Activated T-cell treated with anti-CD3 and anti-CD28 coated beads, Interleukin-2, amount 50 U/mL, for 48 hours (primary cell): Measurements from ENCODE around the gene KCNQ1.

Experiments used
- DNase-seq, 2 experiments: peaks; one replicate each; pipeline ENCODE4 v3.0.0-alpha.2; 2020

Gene KCNQ1

DNA sequence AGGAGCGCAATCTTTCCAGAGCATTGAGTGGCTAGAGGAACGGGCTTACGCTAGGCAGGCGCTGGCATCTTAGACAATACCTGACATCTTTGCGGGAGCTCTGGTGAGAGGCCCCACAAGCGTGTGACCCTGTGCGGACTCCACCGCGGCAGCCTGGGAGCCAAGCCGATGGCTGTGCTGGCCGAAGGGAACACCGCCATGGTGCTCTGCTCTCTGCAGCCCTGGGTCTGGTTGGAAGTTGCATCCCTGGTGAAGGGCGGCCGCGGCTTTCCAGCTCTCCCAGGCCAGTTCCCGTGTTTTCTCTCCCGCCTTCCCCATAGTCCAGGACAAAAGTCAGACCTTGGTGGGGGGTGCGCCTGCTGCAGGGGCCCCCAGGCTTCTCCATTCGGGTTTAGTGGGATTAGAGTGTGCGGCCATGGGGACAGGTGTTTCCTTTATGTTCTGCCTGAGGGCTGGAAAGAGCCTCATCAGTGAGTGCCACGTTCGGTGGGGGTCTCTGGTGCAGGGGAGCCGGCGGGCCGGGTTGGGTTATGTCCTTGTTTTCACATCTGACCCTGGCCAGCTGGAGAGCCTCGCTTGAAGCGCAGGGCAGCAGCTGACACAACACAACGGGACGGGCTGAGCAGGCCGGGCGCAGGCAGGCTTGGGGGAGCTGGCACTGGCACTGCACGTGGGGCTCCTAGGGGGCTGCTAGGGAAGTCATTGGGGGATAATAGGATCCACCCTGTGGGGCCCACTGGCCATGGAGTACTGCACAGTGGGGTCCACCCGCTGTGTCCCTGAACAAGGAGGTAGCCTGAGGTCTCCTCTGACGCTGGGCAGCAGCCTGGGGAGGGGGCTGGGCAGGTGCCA, 94.8 kb downstream of the KCNQ1 start:
- no peak for DNase-seq

DNA sequence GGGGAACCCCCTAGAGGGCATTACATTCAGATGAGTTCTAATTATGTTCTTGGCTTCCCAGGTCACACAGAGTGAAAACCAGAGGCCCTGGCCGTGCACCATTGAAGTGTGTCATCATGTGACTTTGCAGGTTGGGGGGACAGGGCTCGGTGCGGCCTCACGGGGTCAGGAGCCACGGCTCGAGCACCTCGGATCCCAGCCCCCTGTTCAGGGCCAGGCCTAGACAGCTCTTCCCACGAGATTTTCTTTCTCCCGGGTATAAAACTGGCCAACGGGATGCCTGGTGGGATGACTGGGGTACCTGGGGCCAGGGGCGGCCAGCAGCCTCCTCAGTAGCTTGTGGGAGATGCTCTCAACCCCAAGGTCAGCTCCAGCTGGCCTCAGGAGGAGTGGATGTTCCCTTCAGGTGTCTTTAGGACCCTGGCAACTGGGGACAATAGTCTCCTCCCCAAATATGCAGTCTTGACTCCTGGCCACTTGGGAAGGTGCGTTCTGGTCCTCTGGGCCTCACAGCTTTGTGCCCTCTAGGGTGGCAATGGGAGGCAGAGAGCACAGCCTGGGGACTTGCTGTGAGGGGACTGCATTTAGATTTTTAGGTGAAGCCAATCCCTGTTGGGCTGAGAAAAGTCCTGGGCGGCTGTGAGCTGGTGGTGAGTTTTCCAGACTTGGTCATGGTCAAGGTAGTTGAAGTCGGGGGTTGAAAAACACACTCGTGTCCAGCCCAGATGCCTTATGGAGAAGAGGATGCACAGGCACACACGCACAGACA, 95.6 kb downstream of the KCNQ1 start:
- DNase-seq = no peak

DNA sequence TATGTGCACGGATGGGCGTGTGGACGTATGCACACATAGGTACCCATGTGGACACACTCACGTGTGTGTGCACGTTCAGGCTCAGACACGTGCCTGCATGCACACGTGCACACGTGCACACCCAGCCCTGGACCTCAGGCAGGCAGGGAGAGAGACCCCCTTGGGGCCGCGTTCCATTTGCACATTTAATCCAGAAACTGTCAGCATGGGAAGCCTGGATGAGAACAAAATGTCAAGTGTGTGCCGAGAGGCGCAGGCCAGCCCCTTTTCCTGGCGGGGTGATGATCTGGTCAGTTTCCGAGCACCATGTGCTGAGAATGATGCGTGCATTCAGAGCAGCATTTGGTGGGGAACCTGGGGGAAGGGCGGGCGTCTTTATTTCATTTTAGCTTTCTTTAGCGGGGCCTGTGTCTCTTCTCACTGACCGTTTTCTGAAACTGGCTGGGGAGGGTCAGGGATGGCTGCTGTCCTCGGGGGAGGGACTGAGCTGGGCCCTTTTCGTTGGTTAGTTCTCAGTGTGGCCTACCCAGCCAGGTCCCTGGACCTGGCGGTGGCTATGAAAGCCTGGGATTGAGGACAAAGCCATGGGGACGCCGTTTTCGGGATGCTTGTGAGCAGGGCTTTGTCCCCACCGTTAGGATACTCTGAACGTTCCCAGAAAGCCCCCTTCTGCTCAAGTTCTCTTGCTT, 96.3 kb downstream of the KCNQ1 start:
- no peak for DNase-seq

GRCh38 chr11:2541881-2542361, 97.1 kb downstream of the KCNQ1 start:
- DNase-seq = no peak

DNA sequence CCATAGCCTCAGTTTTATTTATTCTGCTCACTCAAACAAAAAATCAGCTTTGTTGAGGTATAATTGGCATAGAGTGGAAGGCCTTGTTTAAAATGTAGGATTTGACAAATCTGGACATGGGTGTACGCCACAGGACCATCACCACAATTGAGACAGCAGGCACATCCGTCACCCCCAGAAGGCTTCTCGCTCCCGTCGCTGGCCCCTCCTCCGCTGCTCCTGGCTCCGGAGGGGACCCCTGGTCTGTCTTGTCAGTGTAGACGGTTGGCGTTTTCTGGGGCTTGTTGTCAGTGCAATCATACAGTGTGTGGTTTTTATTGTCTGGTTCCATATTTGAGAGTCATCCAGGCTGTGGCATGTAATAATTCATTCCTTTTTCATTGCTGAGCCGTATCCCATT, 97.6 kb downstream of the KCNQ1 start:
- no peak for DNase-seq

DNA sequence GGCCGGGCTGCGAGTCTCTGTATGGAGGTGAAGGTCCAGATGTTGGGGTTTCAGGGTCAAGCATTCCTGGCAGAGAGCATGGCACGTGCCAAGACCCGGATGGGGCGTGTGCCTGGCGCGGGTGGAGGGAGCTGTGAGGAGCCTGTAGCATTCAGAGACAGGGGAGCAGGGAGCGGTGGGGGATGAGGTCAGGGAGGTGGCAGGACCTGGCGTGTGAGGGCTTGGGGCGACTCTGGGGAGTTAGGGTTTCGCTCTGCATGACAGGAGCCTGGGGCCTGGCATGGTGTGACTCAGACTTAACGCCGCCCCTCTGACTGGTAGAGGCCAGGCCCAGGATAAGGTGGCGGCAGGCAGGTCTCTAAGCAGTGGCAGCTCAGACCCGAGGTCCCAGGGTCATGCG, 103.0 kb downstream of the KCNQ1 start:
- no peak for DNase-seq

DNA sequence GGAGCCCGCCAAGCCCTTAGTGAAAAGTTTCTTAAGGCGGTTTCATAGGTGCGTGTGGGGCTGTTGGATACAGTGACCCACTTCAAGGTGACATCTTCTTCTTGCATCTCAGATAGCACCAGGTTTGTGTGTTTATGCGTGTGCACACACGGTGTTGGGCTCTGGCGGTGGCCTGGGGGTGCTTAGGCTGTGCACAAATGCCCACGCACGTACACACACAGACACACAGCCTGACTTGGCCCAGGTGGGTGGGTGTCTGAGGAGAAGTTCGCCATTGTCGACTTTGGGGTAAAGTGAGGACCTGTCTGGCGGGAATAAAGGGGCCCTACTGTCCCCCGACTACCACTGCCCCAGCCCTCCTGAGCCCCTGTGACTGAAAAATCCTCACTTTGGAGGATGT, 103.8 kb downstream of the KCNQ1 start:
- no peak for DNase-seq

GRCh38 chr11:2549080-2549479, 104.3 kb downstream of the KCNQ1 start:
- DNase-seq = no peak

GRCh38 chr11:2549491-2549875, 104.7 kb downstream of the KCNQ1 start:
- DNase-seq = no peak

DNA sequence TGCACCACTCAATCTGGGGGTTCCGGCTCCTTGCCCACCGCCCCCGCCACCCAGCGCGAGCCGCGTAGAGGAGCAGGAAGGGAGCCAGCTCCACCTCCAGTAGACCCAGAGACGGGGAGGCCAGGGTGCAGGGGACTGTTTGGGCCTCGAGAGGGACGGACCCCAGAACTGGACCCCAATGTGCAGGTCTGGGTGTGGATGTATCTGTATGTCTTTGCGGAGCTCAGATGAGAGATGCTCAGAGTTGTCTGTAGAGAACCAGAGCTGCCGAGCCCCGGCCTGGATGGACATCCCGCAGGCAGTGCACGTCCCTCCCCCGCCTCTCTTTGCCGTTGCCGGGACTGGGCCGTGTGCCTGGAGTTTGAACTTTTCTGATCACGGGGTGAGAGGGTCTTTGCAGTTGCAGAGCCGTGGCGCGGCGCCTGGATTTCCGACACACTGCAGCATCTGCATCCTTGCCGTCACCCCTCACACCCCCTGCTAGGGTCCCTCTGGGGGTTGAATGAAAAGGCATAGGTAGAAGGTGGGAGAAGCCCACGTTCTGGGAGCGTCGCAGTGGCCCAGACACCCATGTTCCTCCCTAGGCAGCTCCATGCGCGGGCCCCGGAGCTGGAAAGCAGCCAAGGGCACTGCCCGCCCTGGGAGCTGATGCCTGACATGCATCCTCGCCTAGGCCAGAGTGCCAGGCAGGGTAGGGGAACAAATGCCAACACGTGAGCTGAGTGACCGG, 105.2 kb downstream of the KCNQ1 start:
- no peak for DNase-seq

GRCh38 chr11:2550606-2550970, 105.8 kb downstream of the KCNQ1 start:
- no peak for DNase-seq

DNA sequence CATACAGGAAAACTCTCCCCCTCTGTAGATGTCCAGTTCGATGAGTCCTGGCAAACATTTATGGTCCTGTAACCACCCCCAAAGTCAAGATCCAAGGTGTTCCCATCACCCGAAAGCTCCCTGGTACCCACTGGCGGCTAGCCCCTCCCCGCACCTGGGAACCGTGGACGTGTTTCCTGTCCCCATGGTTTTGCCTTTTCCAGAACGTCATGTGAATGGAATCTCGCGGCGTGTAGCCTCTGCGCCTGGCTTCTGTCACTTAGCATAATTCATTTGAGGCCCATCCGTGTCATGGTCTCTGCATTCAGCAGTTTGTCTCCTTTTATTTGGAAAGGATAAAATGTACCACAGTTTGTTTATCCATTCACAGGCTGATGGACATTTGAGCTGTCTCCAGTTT, 106.3 kb downstream of the KCNQ1 start:
- DNase-seq = no peak

- no peak for DNase-seq
These were observed 107.4 kb downstream of the KCNQ1 start for GRCh38 chr11:2552210-2552609.

- no peak for DNase-seq
These were observed 108.4 kb downstream of the KCNQ1 start for GRCh38 chr11:2553198-2553597.

DNA sequence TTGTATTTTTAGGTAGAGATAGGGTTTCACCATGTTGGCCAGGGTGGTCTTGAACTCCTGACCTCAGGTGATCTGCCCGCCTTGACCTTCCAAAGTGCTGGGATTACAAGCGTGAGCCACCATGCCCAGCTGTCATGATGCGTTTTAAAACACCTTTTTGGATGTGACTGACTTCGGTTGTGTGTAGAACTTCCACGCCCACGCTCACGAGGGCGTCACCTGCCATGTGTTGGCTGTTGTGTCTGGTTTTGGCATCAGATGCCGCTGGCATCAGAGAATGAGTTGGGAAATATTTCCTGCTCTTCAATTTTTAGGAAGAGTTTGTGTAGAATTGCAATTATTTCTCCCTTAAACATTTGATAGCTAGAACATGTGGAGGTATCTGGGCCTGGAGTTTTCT, 109.1 kb downstream of the KCNQ1 start:
- DNase-seq = no peak

- DNase-seq = no peak
These were observed 109.8 kb downstream of the KCNQ1 start for GRCh38 chr11:2554338-2555207.

DNA sequence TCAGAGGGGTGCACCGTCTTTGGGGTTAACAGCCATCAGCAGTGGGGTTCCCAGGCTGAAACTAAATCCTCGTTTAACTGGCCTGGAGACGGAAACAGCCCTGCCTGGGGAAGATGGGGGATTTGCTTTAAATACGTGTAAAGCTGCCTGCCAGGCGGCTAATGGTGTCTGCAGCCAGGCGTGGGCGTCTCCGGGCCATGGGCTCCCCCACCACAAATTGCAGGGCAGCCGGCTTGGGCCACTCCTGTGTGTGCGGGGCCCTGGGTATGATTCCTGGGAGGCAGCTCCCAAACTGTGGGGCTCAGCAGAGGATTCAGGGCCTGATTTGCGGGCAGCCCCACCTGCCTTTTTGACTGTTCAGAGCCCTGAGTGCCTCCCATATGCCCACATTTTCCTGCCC, 110.5 kb downstream of the KCNQ1 start:
- DNase-seq = no peak

GRCh38 chr11:2555891-2556290, 111.1 kb downstream of the KCNQ1 start:
- DNase-seq = no peak

DNA sequence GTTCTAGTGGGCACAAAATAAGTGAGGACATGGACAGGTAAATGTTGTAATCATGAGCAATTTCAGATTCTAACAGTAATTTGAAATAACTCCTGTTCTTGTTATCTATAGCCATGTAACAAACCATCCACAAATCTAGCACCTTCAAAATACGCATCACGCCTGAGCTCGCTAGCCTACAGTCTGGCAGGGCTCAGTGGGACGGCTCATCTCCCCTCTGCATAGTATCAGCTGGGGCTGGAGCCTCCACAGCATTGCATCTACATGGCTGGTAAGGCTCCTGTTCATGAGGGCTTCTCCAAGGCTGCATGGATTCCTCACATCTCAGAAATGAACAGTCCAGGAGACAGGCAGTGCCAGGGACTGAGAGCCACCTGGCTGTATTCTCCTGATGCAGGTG, 112.6 kb downstream of the KCNQ1 start:
- no peak for DNase-seq

DNA sequence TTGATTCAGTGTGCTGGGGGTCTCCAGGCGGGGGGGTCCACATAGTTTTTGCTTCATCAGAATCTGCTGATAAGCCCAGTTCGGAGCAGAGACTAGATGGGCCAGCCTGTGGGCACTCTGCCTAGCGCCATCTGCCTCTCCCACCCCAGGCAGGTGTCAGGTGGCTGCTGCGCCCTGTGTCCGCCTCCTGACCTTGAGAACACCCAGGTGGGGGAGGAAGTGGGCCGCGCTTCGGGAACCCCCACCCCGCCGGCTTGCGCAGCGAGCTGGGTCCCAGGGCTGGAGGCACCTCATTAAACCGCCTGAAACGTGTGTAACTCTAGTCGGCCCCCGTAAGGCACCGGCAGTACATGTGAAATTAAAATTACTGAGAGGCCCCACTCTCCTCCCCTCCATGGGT, 113.6 kb downstream of the KCNQ1 start:
- DNase-seq = no peak

- no peak for DNase-seq
These were observed 114.2 kb downstream of the KCNQ1 start for GRCh38 chr11:2558861-2559526.
